Vagina (tissue), 2 donors: ENCODE measurements around the gene IFIT2. TPM values are rescaled to one million over a fixed set of nuclear protein-coding genes. Genes with fewer than 3 reads are reported as not detected.

ENCODE experiments used
- DNase-seq, 2 donors: peaks; one replicate each; pipeline ENCODE4 v3.0.0-alpha.2; 2017; ENCODE audit errors: extremely low spot score in 2 of 2
- H3K27ac ChIP-seq: fragments of 200-600 bp; sonication (generic); one replicate; pipeline ENCODE4 v1.5.1; 2019
- H3K27me3 ChIP-seq: fragments of 200-600 bp; sonication (generic); one replicate; pipeline ENCODE4 v1.5.1; 2019
- H3K36me3 ChIP-seq, 2 donors: fragments of 200-600 bp; sonication (generic); one replicate each; pipeline ENCODE4 v1.5.1; 2017 to 2019
- H3K4me1 ChIP-seq: fragments of 200-600 bp; sonication (generic); one replicate; pipeline ENCODE4 v1.5.1; 2019
- H3K4me3 ChIP-seq, 2 donors: fragments of 200-600 bp; sonication (generic); 1 replicate in 1 of 2; 2 replicates in 1 of 2; pipeline ENCODE4 v1.5.1; 2016 to 2019
- H3K9me3 ChIP-seq: fragments of 200-600 bp; sonication (generic); one replicate; pipeline ENCODE4 v1.5.1; 2019
- POLR2A ChIP-seq, 2 donors: fragments of 450-650 bp; IDR thresholded peaks; one replicate each; pipeline ENCODE4 v1.6.1; 2017; ENCODE audit warnings: antibody characterized with exemption in 2 of 2, mild to moderate bottlenecking in 2 of 2, moderate library complexity in 2 of 2
- POLR2AphosphoS5 ChIP-seq, 2 donors: sonication (generic); formaldehyde crosslinking; IDR thresholded peaks; one replicate each; pipeline ENCODE4 v1.9.0; 2017; ENCODE audit warnings: antibody characterized with exemption in 2 of 2, mild to moderate bottlenecking in 2 of 2, low read depth in 1 of 2; ENCODE audit not compliant: insufficient read depth in 1 of 2
- intact Hi-C: fragments of 100-400 bp; cut with DNase I; formaldehyde crosslinking; loops from one replicate; pipeline ENCODE4 v1.15.1; 2023
- total RNA-seq: library from RNA; depleted of rRNA; stranded (reverse); fragments of >200 nt; gene quantifications from one replicate; pipeline ENCODE4 v1.2.3, GENCODE V29; 2016
- TF ChIP-seq, protein P1 (sequence below), 3 experiments: fragments of 450-650 bp in 2 of 3; fragments of 200-600 bp in 1 of 3; sonication (generic) in 1 of 3; IDR thresholded peaks; one replicate each; pipeline ENCODE4 v1.5.1; 2017 to 2019; ENCODE audit warnings: antibody characterized with exemption in 3 of 3, mild to moderate bottlenecking in 2 of 3, moderate library complexity in 2 of 3

The IFIT2 gene
- total RNA-seq, 1 donor from 2014 or later: 2.9 TPM

DNA sequence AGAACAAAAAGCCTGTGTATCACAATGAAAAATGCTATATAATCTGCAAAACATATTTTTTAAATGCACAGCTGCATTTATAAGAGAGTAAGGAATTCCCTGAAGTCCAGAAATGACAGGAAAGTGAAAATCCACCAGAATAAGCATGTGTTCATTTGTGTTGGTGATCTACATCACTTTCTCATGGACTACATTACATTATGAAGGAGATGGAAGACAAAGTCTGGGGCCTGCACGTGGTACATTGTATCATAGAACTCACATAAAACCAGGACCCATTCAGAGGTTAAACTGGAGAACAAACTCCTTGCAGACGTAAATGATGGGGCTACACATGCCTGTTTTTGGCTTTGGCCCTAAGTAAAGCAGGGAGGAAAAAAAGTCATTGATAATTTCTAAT lies 42.3 kb downstream of the IFIT2 start:
- Histone ChIP-seq H3K4me1 (peaks cover 13% of the 10 kb centered on the region), H3K27ac (no peak overlapping the region), H3K27me3 (no peaks in the 10 kb centered on the region), H3K9me3 (no peaks in the 10 kb centered on the region), H3K4me3 (no peak overlapping the region), H3K36me3 (peaks cover 0 to 9% of the 10 kb centered on the region in 2 donors)
- no peak for DNase-seq
- TF ChIP-seq POLR2A (IDR thresholded peaks at IDR 0.05): no peak
- TF ChIP-seq, protein P1, sequence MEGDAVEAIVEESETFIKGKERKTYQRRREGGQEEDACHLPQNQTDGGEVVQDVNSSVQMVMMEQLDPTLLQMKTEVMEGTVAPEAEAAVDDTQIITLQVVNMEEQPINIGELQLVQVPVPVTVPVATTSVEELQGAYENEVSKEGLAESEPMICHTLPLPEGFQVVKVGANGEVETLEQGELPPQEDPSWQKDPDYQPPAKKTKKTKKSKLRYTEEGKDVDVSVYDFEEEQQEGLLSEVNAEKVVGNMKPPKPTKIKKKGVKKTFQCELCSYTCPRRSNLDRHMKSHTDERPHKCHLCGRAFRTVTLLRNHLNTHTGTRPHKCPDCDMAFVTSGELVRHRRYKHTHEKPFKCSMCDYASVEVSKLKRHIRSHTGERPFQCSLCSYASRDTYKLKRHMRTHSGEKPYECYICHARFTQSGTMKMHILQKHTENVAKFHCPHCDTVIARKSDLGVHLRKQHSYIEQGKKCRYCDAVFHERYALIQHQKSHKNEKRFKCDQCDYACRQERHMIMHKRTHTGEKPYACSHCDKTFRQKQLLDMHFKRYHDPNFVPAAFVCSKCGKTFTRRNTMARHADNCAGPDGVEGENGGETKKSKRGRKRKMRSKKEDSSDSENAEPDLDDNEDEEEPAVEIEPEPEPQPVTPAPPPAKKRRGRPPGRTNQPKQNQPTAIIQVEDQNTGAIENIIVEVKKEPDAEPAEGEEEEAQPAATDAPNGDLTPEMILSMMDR (IDR thresholded peaks at IDR 0.05): no peak
- TF ChIP-seq POLR2AphosphoS5 (IDR thresholded peaks at IDR 0.05; ENCODE audit: insufficient read depth in 1 of 2, low read depth in 1 of 2): no peak
- intact Hi-C loops: no loop called here

GRCh38 chr10:89345367-89346000 lies 43.6 kb downstream of the IFIT2 start:
- H3K4me3 ChIP-seq: no peak overlapping the region
- H3K27ac ChIP-seq: peak overlapping the region; percentile 2
- no peaks in the 10 kb centered on the region for H3K36me3 ChIP-seq
- H3K4me1 ChIP-seq: peaks cover 17% of the 10 kb centered on the region
- no peak for DNase-seq
- no peaks in the 10 kb centered on the region for H3K27me3 ChIP-seq
- H3K9me3 ChIP-seq: no peaks in the 10 kb centered on the region
- intact Hi-C loops: no loop called here
- TF ChIP-seq, protein P1 (IDR thresholded peaks at IDR 0.05): no peak
- TF ChIP-seq POLR2A (IDR thresholded peaks at IDR 0.05): no peak
- no peak for TF ChIP-seq POLR2AphosphoS5 (IDR thresholded peaks at IDR 0.05; ENCODE audit: insufficient read depth in 1 of 2, low read depth in 1 of 2)

- Histone ChIP-seq H3K4me1 (peaks cover 28% of the 10 kb centered on the region), H3K27ac (peak overlapping the region; percentile 2), H3K9me3 (no peaks in the 10 kb centered on the region), H3K27me3 (no peaks in the 10 kb centered on the region), H3K36me3 (no peaks in the 10 kb centered on the region), H3K4me3 (no peak overlapping the region)
- intact Hi-C loops: no loop called here
- peak in 1 of 2 donors; percentile 70 for TF ChIP-seq POLR2AphosphoS5 (IDR thresholded peaks at IDR 0.05; ENCODE audit: insufficient read depth in 1 of 2, low read depth in 1 of 2)
- TF ChIP-seq, protein P1 (IDR thresholded peaks at IDR 0.05): no peak
- no peak for TF ChIP-seq POLR2A (IDR thresholded peaks at IDR 0.05)
- no peak for DNase-seq
Measured at GRCh38 chr10:89346405-89347254, 44.8 kb downstream of the IFIT2 start.

GRCh38 chr10:89347701-89348457 lies 46.0 kb downstream of the IFIT2 start:
- peaks cover 37% of the 10 kb centered on the region for H3K4me1 ChIP-seq
- H3K27ac ChIP-seq: peak overlapping the region; percentile 60

More at GRCh38 chr10:89347701-89348457, 46.0 kb downstream of the IFIT2 start:
- no peak overlapping the region for H3K4me3 ChIP-seq
- intact Hi-C loops: no loop called here
- no peaks in the 10 kb centered on the region for H3K27me3 ChIP-seq
- TF ChIP-seq, protein P1 (IDR thresholded peaks at IDR 0.05): no peak
- TF ChIP-seq POLR2A (IDR thresholded peaks at IDR 0.05): no peak
- TF ChIP-seq POLR2AphosphoS5 (IDR thresholded peaks at IDR 0.05; ENCODE audit: insufficient read depth in 1 of 2, low read depth in 1 of 2): no peak
- H3K9me3 ChIP-seq: no peaks in the 10 kb centered on the region
- DNase-seq: no peak
- no peaks in the 10 kb centered on the region for H3K36me3 ChIP-seq
